HepG2 (cell line): ENCODE measurements around the gene SH3YL1. TPM values are rescaled to one million over a fixed set of nuclear protein-coding genes. Genes with fewer than 3 reads are reported as not detected.
A peak's percentile ranks its signal among the peaks of the same experiment; 100 is the strongest.

Experiments
- FOXA1 ChIP-seq, 2 experiments: fragments of 450-650 bp in 1 of 2; sonication (generic) in 1 of 2; formaldehyde crosslinking in 1 of 2; IDR thresholded peaks; 2 replicates each; pipeline versions ENCODE4 v1.4.0 to v1.6.1; 2016 to 2020; ENCODE audit warnings: missing genetic modification reagents in 1 of 2
- GLMP ChIP-seq: sonication (generic); formaldehyde crosslinking; IDR thresholded peaks from 2 replicates; pipeline ENCODE4 v1.9.0; 2021; ENCODE audit warnings: missing genetic modification reagents, mild to moderate bottlenecking, borderline replicate concordance
- GTF2F1 ChIP-seq: fragments of 150-350 bp; IDR thresholded peaks from 2 replicates; pipeline ENCODE4 v1.6.1; 2014; ENCODE audit warnings: low read length
- GTF3A ChIP-seq: sonication (generic); formaldehyde crosslinking; conservative IDR thresholded peaks from 2 replicates; pipeline ENCODE4 v1.4.0; 2020; ENCODE audit warnings: mild to moderate bottlenecking, missing genetic modification reagents
- HNRNPL ChIP-seq: fragments of 200-400 bp; formaldehyde crosslinking; IDR thresholded peaks from 2 replicates; pipeline ENCODE4 v1.6.1; 2017; ENCODE audit warnings: mild to moderate bottlenecking, low read depth, low read length
- PITX1 ChIP-seq: sonication (generic); formaldehyde crosslinking; IDR thresholded peaks from 2 replicates; pipeline ENCODE4 v1.5.1; 2020; ENCODE audit warnings: mild to moderate bottlenecking, missing genetic modification reagents
- RBFOX2 ChIP-seq: fragments of 200-400 bp; formaldehyde crosslinking; IDR thresholded peaks from 2 replicates; pipeline ENCODE4 v1.6.1; 2017; ENCODE audit warnings: low read depth, mild to moderate bottlenecking, low read length
- ZBTB26 ChIP-seq: IDR thresholded peaks from 2 replicates; pipeline ENCODE4 v1.6.1; 2016; ENCODE audit warnings: missing compliant biosample characterization, missing genetic modification reagents, borderline replicate concordance
- ZBTB40 ChIP-seq, 2 experiments: fragments of 450-650 bp in 1 of 2; sonication (generic) in 1 of 2; formaldehyde crosslinking in 1 of 2; IDR thresholded peaks; 2 replicates each; pipeline versions ENCODE4 v1.6.1 to v1.8.0; 2016 to 2022; ENCODE audit warnings: antibody characterized with exemption in 1 of 2, mild to moderate bottlenecking in 1 of 2, missing genetic modification reagents in 1 of 2
- ZNF274 ChIP-seq: sonication (generic); formaldehyde crosslinking; IDR thresholded peaks from 2 replicates; pipeline ENCODE4 v1.5.1; 2020; ENCODE audit warnings: mild to moderate bottlenecking, missing genetic modification reagents
- ZNF510 ChIP-seq: sonication (generic); formaldehyde crosslinking; IDR thresholded peaks from 2 replicates; pipeline ENCODE4 v1.4.0; 2020; ENCODE audit warnings: low read depth, mild to moderate bottlenecking, missing genetic modification reagents
- ZNF777 ChIP-seq: sonication (generic); formaldehyde crosslinking; IDR thresholded peaks from 2 replicates; pipeline ENCODE4 v1.4.0; 2020; ENCODE audit warnings: missing genetic modification reagents
- polyA plus RNA-seq, 8 experiments: library from polyadenylated mRNA; depleted of rRNA in 3 of 8; stranded (reverse) in 7 of 8; unstranded in 1 of 8; fragments of >200 nt; fragmentation: Illumina TruSeq in 4 of 8; extraction: Trizol in 4 of 8; gene quantifications; 2 replicates each; pipeline versions ENCODE4 v1.2.1 to v1.2.3, GENCODE V29; 2011 to 2016; ENCODE audit warnings: low read depth in 4 of 8, missing spikeins in 1 of 8, mixed read lengths in 1 of 8; ENCODE audit not compliant: insufficient read depth in 1 of 8
- total RNA-seq, 5 experiments: library from RNA; depleted of rRNA; stranded (reverse); fragments of >200 nt; fragmentation: Illumina TruSeq; extraction: Trizol; gene quantifications; 2 replicates each; pipeline ENCODE4 v1.2.3, GENCODE V29; 2016; ENCODE audit warnings: low read depth in 1 of 5
- TF ChIP-seq, protein P1 (sequence below): IDR thresholded peaks from 2 replicates; pipeline ENCODE4 v1.6.1; 2012; ENCODE audit warnings: inconsistent platforms

The SH3YL1 gene
- total and polyA plus RNA-seq, 2 of the 13 experiments (the other 11 are each of a cell fraction or from before 2014, with no cell fraction given) = 13.0 to 48.2 TPM

GRCh38 chr2:287911-288757 is 24.3 kb upstream of the SH3YL1 start, which contains the start of gene ALKAL2 (continued):
- TF ChIP-seq ZBTB40 (IDR thresholded peaks at IDR 0.05) (no peak), ZBTB40 (CRISPR knock-in tag; IDR thresholded peaks at IDR 0.05) (no peak), FOXA1 (IDR thresholded peaks at IDR 0.05) (no peak), FOXA1 (CRISPR knock-in tag; IDR thresholded peaks at IDR 0.05) (no peak), HNRNPL (no peak), GLMP (CRISPR knock-in tag) (no peak), RBFOX2 (0 out of 2 replicates have a peak, but pooled peaks have one; percentile 40), ZBTB26 (no peak), PITX1 (no peak), GTF3A (no peak), ZNF274 (CRISPR knock-in tag) (no peak; the same call in 1 of the 2 replicates), GTF2F1 (no peak), ZNF777 (CRISPR knock-in tag) (peak; percentile 96), ZNF510 (CRISPR knock-in tag) (no peak)
- TF ChIP-seq, protein P1, sequence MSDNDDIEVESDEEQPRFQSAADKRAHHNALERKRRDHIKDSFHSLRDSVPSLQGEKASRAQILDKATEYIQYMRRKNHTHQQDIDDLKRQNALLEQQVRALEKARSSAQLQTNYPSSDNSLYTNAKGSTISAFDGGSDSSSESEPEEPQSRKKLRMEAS = peak; percentile 71
